ENCODE measurements around the gene CMTM8.

DNA sequence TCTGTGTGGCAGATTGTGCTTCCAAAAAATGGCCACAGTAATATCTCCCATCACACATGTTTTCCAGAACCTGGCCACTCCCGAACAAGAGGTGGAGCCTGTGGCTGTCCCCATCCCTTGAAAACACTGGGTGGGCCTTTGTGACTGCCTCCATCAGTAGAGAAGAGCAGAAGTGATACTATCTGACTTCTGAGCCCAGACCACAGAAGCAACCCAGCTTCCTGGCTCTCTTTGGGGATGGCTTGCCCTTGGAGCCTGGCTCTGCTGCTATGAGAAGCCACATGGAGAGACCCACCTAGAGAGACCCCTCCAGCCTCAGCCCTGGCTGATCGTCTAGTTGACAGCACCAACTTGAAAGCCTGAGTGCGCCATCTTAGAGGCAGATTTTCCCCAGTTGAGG is 39.8 kb upstream of the CMTM8 start:
- TF ChIP-seq POLR2A (IDR thresholded peaks at IDR 0.05): no peak
- TF ChIP-seq, protein P1, sequence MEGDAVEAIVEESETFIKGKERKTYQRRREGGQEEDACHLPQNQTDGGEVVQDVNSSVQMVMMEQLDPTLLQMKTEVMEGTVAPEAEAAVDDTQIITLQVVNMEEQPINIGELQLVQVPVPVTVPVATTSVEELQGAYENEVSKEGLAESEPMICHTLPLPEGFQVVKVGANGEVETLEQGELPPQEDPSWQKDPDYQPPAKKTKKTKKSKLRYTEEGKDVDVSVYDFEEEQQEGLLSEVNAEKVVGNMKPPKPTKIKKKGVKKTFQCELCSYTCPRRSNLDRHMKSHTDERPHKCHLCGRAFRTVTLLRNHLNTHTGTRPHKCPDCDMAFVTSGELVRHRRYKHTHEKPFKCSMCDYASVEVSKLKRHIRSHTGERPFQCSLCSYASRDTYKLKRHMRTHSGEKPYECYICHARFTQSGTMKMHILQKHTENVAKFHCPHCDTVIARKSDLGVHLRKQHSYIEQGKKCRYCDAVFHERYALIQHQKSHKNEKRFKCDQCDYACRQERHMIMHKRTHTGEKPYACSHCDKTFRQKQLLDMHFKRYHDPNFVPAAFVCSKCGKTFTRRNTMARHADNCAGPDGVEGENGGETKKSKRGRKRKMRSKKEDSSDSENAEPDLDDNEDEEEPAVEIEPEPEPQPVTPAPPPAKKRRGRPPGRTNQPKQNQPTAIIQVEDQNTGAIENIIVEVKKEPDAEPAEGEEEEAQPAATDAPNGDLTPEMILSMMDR (IDR thresholded peaks at IDR 0.05): no peak
